Measurements from ENCODE around the gene UCMA.

- no peak for TF ChIP-seq CTCF (conservative IDR thresholded peaks at IDR 0.05; ENCODE audit: low read depth, low read length)
- no peak for TF ChIP-seq EZH2 (IDR thresholded peaks at IDR 0.05; ENCODE audit: borderline replicate concordance, low read depth, low read length, poor library complexity, severe bottlenecking)
These were observed 51.8 kb downstream of the UCMA start for GRCh38 chr10:13182424-13182823.

Measured in A673 (cell line).